HG02870 (cell line): ENCODE results near the gene PIGU.
"Not testable (repeated sequence)": the region's sequence is repeated elsewhere in the genome, so short reads cannot be mapped to it uniquely, and the experiment has no call there.

Experiments used
- ATAC-seq: cut with Tn5 transposase; IDR thresholded peaks from one replicate; pipeline ENCODE4 v1.9.1; 2021; ENCODE audit warnings: mild to moderate bottlenecking, moderate library complexity; ENCODE audit not compliant: unreplicated experiment

The PIGU gene

GRCh38 chr20:34516247-34517113 lies 160.4 kb downstream of the PIGU start, which contains the start of gene DYNLRB1:
TSS of gene DYNLRB1 (plus strand) at chr20:34516422. CDS start at chr20:34516459, 37 bp downstream.
- peak; percentile 63 for ATAC-seq

- ATAC-seq: peak; percentile 48
Measured at GRCh38 chr20:34515484-34516246, 161.2 kb downstream of the PIGU start.

DNA sequence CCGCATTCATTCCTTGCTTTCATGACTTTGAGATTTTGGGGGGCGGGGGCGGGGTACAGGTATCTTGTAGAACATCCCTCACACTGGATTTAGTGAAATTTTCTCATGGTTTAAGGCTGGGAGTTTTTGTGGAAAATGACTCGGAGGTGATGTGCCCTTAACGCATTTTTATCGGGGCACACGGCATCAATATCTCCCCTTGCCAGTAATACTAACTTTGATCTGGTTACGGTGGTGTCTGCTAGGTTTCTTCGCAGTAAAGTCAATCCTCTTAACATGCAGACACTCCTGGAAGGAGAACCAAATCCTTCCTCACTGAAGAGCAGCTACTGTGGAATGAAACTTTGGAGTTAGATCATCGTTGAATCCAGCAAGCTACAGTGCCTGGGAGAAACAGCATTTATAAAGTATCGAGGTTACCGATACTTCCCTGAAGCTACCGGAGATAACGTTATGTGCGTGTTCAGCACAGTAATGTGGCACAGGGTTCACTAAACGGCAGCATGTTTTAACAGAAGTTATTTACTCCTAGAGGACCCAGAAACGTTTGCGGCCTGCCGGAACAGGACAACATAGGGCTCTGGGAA lies 161.9 kb downstream of the PIGU start:
- no peak for ATAC-seq

GRCh38 chr20:34514034-34514433 lies 162.9 kb downstream of the PIGU start:
- ATAC-seq: not testable (repeated sequence)

DNA sequence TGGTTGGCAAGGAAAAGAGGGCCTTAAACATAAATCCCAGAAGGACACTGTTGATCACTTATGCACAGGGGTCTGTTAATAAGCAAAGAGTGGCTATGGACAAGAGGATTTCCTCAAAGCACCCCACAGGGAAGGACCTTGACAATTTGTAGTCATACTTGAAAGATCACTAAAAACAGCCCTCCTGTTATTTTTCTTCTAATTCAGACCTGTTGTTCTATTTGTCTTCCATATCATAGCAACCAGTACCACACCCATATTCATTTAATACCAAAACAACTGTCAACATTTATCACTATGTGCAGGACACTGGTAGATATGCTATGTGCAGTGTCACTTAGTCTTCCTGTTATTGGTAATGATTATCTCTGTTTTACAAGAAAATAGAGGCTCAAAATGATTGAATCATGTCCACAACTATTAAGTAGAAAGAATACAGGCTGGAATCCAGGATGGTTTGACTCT lies 163.9 kb downstream of the PIGU start:
- ATAC-seq: no peak

DNA sequence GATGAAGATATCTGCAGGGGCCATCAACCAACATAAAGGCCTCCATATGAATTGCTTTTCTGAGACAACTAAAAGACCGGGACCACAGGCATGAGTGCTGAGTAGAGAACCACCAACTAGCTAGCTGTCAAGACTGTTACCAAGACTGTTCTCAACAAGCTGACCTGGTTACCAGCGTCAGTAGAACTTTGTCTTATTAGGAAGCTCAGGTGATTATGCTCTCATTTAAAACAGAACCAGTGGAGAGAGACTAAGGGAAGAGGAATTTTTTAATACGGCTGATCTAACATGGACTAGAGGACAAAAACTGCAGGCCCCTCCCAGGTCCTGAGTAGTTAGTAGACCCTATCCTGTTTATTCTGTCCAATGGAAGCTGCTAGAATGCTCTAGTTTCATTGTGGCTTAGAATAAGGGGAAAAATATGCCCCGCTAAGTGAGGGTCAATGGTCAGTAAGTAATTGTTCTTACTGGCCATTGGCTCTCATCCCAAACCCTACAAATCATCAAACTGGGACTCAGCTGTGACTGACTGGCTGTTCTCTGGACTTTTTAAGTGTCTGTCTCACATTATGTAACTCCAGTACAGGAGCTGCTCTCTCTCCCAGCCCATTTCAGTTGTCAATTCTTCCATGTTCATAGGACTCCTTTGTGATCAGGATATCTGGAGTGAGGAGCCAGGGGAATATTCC lies 164.5 kb downstream of the PIGU start:
- ATAC-seq: no peak

GRCh38 chr20:34511891-34512265 lies 165.0 kb downstream of the PIGU start:
- no peak for ATAC-seq

- ATAC-seq: no peak
Measured at GRCh38 chr20:34510575-34510974, 166.3 kb downstream of the PIGU start.
